Measurements from ENCODE around the gene MRRF.

DNA sequence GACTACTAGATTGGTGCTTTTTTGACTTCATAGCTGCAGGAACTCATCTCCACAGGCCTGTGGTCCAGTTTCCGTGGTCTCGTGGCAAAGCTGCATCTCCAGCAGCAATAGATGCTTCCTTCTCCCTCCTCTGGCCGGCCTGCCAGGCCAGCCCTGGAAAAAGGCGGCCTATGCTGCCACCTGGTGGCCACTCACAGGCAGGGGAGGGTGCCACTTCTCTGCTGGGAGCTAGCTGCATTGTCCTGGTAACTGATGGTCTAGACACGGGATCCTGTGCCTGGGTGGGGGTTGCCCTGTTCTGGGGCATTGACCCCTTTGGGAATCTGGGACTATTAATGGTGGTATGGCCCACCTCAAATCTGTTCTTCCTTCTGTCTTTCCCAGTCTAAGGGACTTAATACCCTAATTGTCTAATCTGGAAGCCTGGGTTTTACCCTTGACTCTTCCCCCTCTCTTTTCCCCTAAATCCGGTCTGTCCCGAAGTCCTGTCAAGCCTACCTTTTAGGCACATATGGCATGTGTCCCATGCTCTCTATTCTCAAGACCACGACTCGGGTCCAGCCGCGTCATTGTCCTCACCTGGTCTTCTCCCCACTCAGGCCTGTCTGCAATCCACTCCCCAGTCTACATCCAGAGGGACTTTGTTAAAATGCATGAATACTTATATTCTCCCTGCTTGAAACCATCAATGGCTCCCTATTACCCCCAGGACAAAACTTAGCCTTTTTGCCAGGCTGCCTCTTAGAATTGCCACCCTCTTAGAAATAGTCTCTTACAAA lies 86.1 kb downstream of the MRRF start:
- TF ChIP-seq CTCF (IDR thresholded peaks at IDR 0.05; ENCODE audit: insufficient read depth, low read length) (peak; percentile 85), POLR2AphosphoS5 (IDR thresholded peaks at IDR 0.05; ENCODE audit: low read depth) (no peak)
- TF ChIP-seq, protein P1, sequence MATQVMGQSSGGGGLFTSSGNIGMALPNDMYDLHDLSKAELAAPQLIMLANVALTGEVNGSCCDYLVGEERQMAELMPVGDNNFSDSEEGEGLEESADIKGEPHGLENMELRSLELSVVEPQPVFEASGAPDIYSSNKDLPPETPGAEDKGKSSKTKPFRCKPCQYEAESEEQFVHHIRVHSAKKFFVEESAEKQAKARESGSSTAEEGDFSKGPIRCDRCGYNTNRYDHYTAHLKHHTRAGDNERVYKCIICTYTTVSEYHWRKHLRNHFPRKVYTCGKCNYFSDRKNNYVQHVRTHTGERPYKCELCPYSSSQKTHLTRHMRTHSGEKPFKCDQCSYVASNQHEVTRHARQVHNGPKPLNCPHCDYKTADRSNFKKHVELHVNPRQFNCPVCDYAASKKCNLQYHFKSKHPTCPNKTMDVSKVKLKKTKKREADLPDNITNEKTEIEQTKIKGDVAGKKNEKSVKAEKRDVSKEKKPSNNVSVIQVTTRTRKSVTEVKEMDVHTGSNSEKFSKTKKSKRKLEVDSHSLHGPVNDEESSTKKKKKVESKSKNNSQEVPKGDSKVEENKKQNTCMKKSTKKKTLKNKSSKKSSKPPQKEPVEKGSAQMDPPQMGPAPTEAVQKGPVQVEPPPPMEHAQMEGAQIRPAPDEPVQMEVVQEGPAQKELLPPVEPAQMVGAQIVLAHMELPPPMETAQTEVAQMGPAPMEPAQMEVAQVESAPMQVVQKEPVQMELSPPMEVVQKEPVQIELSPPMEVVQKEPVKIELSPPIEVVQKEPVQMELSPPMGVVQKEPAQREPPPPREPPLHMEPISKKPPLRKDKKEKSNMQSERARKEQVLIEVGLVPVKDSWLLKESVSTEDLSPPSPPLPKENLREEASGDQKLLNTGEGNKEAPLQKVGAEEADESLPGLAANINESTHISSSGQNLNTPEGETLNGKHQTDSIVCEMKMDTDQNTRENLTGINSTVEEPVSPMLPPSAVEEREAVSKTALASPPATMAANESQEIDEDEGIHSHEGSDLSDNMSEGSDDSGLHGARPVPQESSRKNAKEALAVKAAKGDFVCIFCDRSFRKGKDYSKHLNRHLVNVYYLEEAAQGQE (IDR thresholded peaks at IDR 0.05; ENCODE audit: insufficient replicate concordance, low read depth): no peak
